ENCODE results near the gene SKA3. TPM values are rescaled to one million over a fixed set of nuclear protein-coding genes. Genes with fewer than 3 reads are reported as not detected.
"Not testable (repeated sequence)": the region's sequence is repeated elsewhere in the genome, so short reads cannot be mapped to it uniquely, and the experiment has no call there.

SKA3 gene
- total RNA-seq, 1 experiment from 2014 or later: 61.8 TPM

- H4K91ac ChIP-seq (ENCODE audit: insufficient read length, low read depth, low read length): no peak overlapping the region
- no peak overlapping the region for H2AFZ ChIP-seq (ENCODE audit: low read length)
- H3K27ac ChIP-seq (ENCODE audit: insufficient read length, low read depth, low read length): no peak overlapping the region
- peaks cover 20% of the 10 kb centered on the region for H3K9me3 ChIP-seq (ENCODE audit: control insufficient read depth, low read depth, low read length)
- no peak overlapping the region for H2BK5ac ChIP-seq (ENCODE audit: insufficient read length, low read length)
- no peaks in the 10 kb centered on the region for H4K20me1 ChIP-seq (ENCODE audit: control insufficient read depth, insufficient read depth, insufficient read length)
- H3K36me3 Mint-ChIP-seq (ENCODE audit: insufficient read depth in 1 of 3, low read depth in 3 of 3): peaks cover 17 to 32% (median 22%) of the 10 kb centered on the region in 3 experiments
- TF ChIP-seq CTCF (conservative IDR thresholded peaks at IDR 0.05): no peak
- H3K23ac ChIP-seq (ENCODE audit: insufficient read length, low read depth, low read length): no peak overlapping the region
- no peak overlapping the region for H3K14ac ChIP-seq (ENCODE audit: insufficient read depth, low read length)
- no peaks in the 10 kb centered on the region for H3K4me1 Mint-ChIP-seq
- H2AK5ac ChIP-seq (ENCODE audit: insufficient read length, low read length): no peak overlapping the region
- H2BK12ac ChIP-seq (ENCODE audit: insufficient read length, low read depth, low read length): no peak overlapping the region
- WGBS (ENCODE audit: extremely low coverage, insufficient read length, low lambda C conversion rate): no CpG with 5 or more reads among the region's 3 CpGs
- H3K27ac Mint-ChIP-seq: no peak overlapping the region; a peak in 1 of 7 replicates
- H3T11ph ChIP-seq (ENCODE audit: low read length): no peak overlapping the region
- H3K79me1 ChIP-seq (ENCODE audit: insufficient read depth, low read depth, low read length, poor library complexity, severe bottlenecking): no peaks in the 10 kb centered on the region
- no peaks in the 10 kb centered on the region for H3K4me1 ChIP-seq (ENCODE audit: insufficient read depth, low read length)
- H3K56ac ChIP-seq (ENCODE audit: insufficient read length, low read depth, low read length): no peak overlapping the region
- H2BK15ac ChIP-seq (ENCODE audit: low read depth, low read length): no peak overlapping the region
- no peak overlapping the region for H4K8ac ChIP-seq (replicated peaks; ENCODE audit: insufficient read length, low read depth, low read length)
- H4K5ac ChIP-seq (ENCODE audit: insufficient read length, low read depth, low read length): no peak overlapping the region
- no peak overlapping the region for H3K18ac ChIP-seq (ENCODE audit: insufficient read length, low read depth, low read length)
- H3K9me3 Mint-ChIP-seq: peaks cover 50 to 51% of the 10 kb centered on the region in 2 experiments
- DNase-seq: no peak
- H3K9ac ChIP-seq (ENCODE audit: extremely low read depth, insufficient read length, low read length): no peak overlapping the region
- no peaks in the 10 kb centered on the region for H3K23me2 ChIP-seq (ENCODE audit: insufficient read length, low read depth, low read length, poor library complexity, severe bottlenecking)
- H3K4ac ChIP-seq (ENCODE audit: low read depth, low read length): no peak overlapping the region
- H3K4me2 ChIP-seq (ENCODE audit: insufficient read depth, insufficient read length, low read length): no peak overlapping the region
- H3K27me3 Mint-ChIP-seq (ENCODE audit: low read depth): no peaks in the 10 kb centered on the region; the same call in 1 of the 2 replicates
- H3K4me3 Mint-ChIP-seq: no peak overlapping the region
- H2BK20ac ChIP-seq (ENCODE audit: low read depth, low read length, poor library complexity, severe bottlenecking): no peak overlapping the region
- no peak overlapping the region for H2BK120ac ChIP-seq (ENCODE audit: low read depth, low read length, poor library complexity, severe bottlenecking)
- no peaks in the 10 kb centered on the region for H3K79me2 ChIP-seq (ENCODE audit: insufficient read depth, low read length)
- no peaks in the 10 kb centered on the region for H3K27me3 ChIP-seq (ENCODE audit: insufficient read depth, low read length)
These were observed 26.6 kb upstream of the SKA3 start for GRCh38 chr13:21202767-21203531.

GRCh38 chr13:21201456-21202190, 25.3 kb upstream of the SKA3 start:
- not testable (repeated sequence) for H2AK5ac ChIP-seq (ENCODE audit: insufficient read length, low read length); H3T11ph ChIP-seq (ENCODE audit: low read length); H3K27ac ChIP-seq (ENCODE audit: insufficient read length, low read depth, low read length); H3K4me2 ChIP-seq (ENCODE audit: insufficient read depth, insufficient read length, low read length); H4K91ac ChIP-seq (ENCODE audit: insufficient read length, low read depth, low read length); H2BK12ac ChIP-seq (ENCODE audit: insufficient read length, low read depth, low read length); H2BK20ac ChIP-seq (ENCODE audit: low read depth, low read length, poor library complexity, severe bottlenecking); H3K14ac ChIP-seq (ENCODE audit: insufficient read depth, low read length); H3K9ac ChIP-seq (ENCODE audit: extremely low read depth, insufficient read length, low read length); H3K4me1 Mint-ChIP-seq; H2BK120ac ChIP-seq (ENCODE audit: low read depth, low read length, poor library complexity, severe bottlenecking); H3K23me2 ChIP-seq (ENCODE audit: insufficient read length, low read depth, low read length, poor library complexity, severe bottlenecking); H2BK15ac ChIP-seq (ENCODE audit: low read depth, low read length); H3K23ac ChIP-seq (ENCODE audit: insufficient read length, low read depth, low read length); H3K4me1 ChIP-seq (ENCODE audit: insufficient read depth, low read length); H4K5ac ChIP-seq (ENCODE audit: insufficient read length, low read depth, low read length); DNase-seq; H3K27ac Mint-ChIP-seq; H3K79me1 ChIP-seq (ENCODE audit: insufficient read depth, low read depth, low read length, poor library complexity, severe bottlenecking); H3K4ac ChIP-seq (ENCODE audit: low read depth, low read length); H2AFZ ChIP-seq (ENCODE audit: low read length); H3K27me3 Mint-ChIP-seq (ENCODE audit: low read depth); H3K56ac ChIP-seq (ENCODE audit: insufficient read length, low read depth, low read length); H3K27me3 ChIP-seq (ENCODE audit: insufficient read depth, low read length); H3K79me2 ChIP-seq (ENCODE audit: insufficient read depth, low read length); H4K20me1 ChIP-seq (ENCODE audit: control insufficient read depth, insufficient read depth, insufficient read length); H2BK5ac ChIP-seq (ENCODE audit: insufficient read length, low read length); H3K4me3 Mint-ChIP-seq; H3K18ac ChIP-seq (ENCODE audit: insufficient read length, low read depth, low read length); H4K8ac ChIP-seq (replicated peaks; ENCODE audit: insufficient read length, low read depth, low read length)
- peaks cover 20% of the 10 kb centered on the region for H3K9me3 ChIP-seq (ENCODE audit: control insufficient read depth, low read depth, low read length)
- H3K9me3 Mint-ChIP-seq: peaks cover 54 to 56% of the 10 kb centered on the region in 2 experiments
- H3K36me3 Mint-ChIP-seq (ENCODE audit: insufficient read depth in 1 of 3, low read depth in 3 of 3): peaks cover 17 to 32% (median 22%) of the 10 kb centered on the region in 3 experiments
